ENCODE measurements around the gene PRPF6. TPM values are rescaled to one million over a fixed set of nuclear protein-coding genes. Genes with fewer than 3 reads are reported as not detected.

Gene PRPF6
- total and polyA plus RNA-seq, 2 of the 13 experiments (the other 11 are each of a cell fraction or from before 2014, with no cell fraction given): 63.7 to 101 TPM

DNA sequence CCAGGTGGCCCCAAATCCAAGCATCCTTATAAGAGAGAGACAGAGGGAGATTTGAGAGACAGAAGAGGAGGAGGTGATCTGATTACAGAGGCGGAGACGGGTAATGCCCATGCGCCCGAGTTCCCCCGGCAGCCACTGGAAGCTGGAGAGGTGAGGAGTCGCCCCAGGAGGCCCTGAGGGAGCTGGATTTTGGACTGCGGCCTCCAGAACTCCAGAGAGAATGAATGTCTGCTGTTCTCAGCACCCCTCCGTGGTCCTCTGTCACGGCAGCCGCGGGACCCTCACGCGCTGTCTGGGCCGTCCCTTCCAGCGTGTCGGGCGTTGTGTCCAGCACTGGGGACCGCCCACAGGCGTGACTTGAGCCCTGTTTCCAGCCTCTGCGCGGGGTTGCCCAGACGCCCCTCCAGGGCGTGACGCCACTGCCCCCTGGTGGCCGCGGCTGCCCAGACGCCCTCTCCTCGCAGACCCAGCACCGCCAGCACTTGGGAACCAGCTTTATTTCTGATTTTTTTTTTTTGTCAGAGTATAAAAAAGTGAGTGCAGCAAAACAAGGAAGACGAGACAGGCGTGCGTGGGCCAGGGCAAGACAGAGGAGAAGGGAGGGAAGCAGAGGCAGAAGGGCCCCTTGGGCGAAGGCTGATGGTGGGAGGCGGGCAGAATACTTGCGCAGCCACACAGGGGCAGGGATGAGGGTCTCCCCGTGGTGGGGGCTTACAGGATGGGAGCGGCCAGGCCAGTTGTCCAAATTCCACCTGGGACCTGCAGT, 7.1 kb upstream of the PRPF6 start (continued):
- TF ChIP-seq NPAS2 (CRISPR knock-in tag; IDR thresholded peaks at IDR 0.05; ENCODE audit: borderline replicate concordance): no peak
- no peak for TF ChIP-seq PRMT3 (CRISPR knock-in tag; IDR thresholded peaks at IDR 0.05; ENCODE audit: borderline replicate concordance, low read depth)
- TF ChIP-seq SP2 (CRISPR knock-in tag; IDR thresholded peaks at IDR 0.05): no peak
- TF ChIP-seq TBX3 (IDR thresholded peaks at IDR 0.05; ENCODE audit: borderline replicate concordance): no peak
- TF ChIP-seq, protein P1, sequence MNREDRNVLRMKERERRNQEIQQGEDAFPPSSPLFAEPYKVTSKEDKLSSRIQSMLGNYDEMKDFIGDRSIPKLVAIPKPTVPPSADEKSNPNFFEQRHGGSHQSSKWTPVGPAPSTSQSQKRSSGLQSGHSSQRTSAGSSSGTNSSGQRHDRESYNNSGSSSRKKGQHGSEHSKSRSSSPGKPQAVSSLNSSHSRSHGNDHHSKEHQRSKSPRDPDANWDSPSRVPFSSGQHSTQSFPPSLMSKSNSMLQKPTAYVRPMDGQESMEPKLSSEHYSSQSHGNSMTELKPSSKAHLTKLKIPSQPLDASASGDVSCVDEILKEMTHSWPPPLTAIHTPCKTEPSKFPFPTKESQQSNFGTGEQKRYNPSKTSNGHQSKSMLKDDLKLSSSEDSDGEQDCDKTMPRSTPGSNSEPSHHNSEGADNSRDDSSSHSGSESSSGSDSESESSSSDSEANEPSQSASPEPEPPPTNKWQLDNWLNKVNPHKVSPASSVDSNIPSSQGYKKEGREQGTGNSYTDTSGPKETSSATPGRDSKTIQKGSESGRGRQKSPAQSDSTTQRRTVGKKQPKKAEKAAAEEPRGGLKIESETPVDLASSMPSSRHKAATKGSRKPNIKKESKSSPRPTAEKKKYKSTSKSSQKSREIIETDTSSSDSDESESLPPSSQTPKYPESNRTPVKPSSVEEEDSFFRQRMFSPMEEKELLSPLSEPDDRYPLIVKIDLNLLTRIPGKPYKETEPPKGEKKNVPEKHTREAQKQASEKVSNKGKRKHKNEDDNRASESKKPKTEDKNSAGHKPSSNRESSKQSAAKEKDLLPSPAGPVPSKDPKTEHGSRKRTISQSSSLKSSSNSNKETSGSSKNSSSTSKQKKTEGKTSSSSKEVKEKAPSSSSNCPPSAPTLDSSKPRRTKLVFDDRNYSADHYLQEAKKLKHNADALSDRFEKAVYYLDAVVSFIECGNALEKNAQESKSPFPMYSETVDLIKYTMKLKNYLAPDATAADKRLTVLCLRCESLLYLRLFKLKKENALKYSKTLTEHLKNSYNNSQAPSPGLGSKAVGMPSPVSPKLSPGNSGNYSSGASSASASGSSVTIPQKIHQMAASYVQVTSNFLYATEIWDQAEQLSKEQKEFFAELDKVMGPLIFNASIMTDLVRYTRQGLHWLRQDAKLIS (CRISPR knock-in tag; IDR thresholded peaks at IDR 0.05): no peak
- TF ChIP-seq THYN1 (CRISPR knock-in tag; IDR thresholded peaks at IDR 0.05; ENCODE audit: borderline replicate concordance, low read depth): no peak
- TF ChIP-seq ZNF326 (CRISPR knock-in tag; IDR thresholded peaks at IDR 0.05; ENCODE audit: borderline replicate concordance): no peak
- TF ChIP-seq, protein P2, sequence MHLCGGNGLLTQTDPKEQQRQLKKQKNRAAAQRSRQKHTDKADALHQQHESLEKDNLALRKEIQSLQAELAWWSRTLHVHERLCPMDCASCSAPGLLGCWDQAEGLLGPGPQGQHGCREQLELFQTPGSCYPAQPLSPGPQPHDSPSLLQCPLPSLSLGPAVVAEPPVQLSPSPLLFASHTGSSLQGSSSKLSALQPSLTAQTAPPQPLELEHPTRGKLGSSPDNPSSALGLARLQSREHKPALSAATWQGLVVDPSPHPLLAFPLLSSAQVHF (CRISPR knock-in tag; IDR thresholded peaks at IDR 0.05): no peak
- TF ChIP-seq ZNF484 (CRISPR knock-in tag; IDR thresholded peaks at IDR 0.05; ENCODE audit: borderline replicate concordance, low read depth): no peak; the same call in 1 of the 2 replicates
- TF ChIP-seq PRPF4 (IDR thresholded peaks at IDR 0.05; ENCODE audit: low read depth, low read length, poor library complexity, severe bottlenecking): peak; percentile 20
- TF ChIP-seq, protein P3, sequence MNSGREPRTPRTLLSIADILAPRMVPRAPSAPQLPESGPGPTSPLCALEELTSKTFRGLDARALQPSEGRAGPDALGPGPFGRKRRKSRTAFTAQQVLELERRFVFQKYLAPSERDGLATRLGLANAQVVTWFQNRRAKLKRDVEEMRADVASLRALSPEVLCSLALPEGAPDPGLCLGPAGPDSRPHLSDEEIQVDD (CRISPR knock-in tag; IDR thresholded peaks at IDR 0.05; ENCODE audit: borderline replicate concordance): peak; percentile 4; the same call in 1 of the 2 replicates
- TF ChIP-seq RARG (CRISPR knock-in tag; IDR thresholded peaks at IDR 0.05; ENCODE audit: low read depth): 0 out of 2 replicates have a peak, but pooled peaks have one; percentile 36
- peak; percentile 78 for TF ChIP-seq ZFX (CRISPR knock-in tag; IDR thresholded peaks at IDR 0.05; ENCODE audit: low read depth)
- TF ChIP-seq ZNF543 (CRISPR knock-in tag; IDR thresholded peaks at IDR 0.05): peak; percentile 86; the same call in 1 of the 2 replicates
- TF ChIP-seq, protein P4, sequence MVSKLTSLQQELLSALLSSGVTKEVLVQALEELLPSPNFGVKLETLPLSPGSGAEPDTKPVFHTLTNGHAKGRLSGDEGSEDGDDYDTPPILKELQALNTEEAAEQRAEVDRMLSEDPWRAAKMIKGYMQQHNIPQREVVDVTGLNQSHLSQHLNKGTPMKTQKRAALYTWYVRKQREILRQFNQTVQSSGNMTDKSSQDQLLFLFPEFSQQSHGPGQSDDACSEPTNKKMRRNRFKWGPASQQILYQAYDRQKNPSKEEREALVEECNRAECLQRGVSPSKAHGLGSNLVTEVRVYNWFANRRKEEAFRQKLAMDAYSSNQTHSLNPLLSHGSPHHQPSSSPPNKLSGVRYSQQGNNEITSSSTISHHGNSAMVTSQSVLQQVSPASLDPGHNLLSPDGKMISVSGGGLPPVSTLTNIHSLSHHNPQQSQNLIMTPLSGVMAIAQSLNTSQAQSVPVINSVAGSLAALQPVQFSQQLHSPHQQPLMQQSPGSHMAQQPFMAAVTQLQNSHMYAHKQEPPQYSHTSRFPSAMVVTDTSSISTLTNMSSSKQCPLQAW (CRISPR knock-in tag; IDR thresholded peaks at IDR 0.05): peak; percentile 87
- 0 out of 2 replicates have a peak, but pooled peaks have one; percentile 10 for TF ChIP-seq ZNF546 (CRISPR knock-in tag; conservative IDR thresholded peaks at IDR 0.05)
- TF ChIP-seq, protein P5, sequence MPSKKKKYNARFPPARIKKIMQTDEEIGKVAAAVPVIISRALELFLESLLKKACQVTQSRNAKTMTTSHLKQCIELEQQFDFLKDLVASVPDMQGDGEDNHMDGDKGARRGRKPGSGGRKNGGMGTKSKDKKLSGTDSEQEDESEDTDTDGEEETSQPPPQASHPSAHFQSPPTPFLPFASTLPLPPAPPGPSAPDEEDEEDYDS (CRISPR knock-in tag; IDR thresholded peaks at IDR 0.05): no peak; the same call in 1 of the 2 replicates
- 0 out of 2 replicates have a peak, but pooled peaks have one; percentile 78 for TF ChIP-seq PAX8 (CRISPR knock-in tag; IDR thresholded peaks at IDR 0.05; ENCODE audit: borderline replicate concordance)
- TF ChIP-seq, protein P6, sequence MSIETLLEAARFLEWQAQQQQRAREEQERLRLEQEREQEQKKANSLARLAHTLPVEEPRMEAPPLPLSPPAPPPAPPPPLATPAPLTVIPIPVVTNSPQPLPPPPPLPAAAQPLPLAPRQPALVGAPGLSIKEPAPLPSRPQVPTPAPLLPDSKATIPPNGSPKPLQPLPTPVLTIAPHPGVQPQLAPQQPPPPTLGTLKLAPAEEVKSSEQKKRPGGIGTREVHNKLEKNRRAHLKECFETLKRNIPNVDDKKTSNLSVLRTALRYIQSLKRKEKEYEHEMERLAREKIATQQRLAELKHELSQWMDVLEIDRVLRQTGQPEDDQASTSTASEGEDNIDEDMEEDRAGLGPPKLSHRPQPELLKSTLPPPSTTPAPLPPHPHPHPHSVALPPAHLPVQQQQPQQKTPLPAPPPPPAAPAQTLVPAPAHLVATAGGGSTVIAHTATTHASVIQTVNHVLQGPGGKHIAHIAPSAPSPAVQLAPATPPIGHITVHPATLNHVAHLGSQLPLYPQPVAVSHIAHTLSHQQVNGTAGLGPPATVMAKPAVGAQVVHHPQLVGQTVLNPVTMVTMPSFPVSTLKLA (IDR thresholded peaks at IDR 0.05): peak; percentile 54

Data from HepG2 (cell line).